Breast epithelium (tissue), 3 donors: ENCODE measurements around the gene NAA80.

Source experiments
- CTCF ChIP-seq, 3 donors: fragments of 450-650 bp; IDR thresholded peaks; one replicate each; pipeline ENCODE4 v1.5.1; 2016 to 2017; ENCODE audit warnings: antibody characterized with exemption in 3 of 3, mild to moderate bottlenecking in 3 of 3, moderate library complexity in 3 of 3
- POLR2A ChIP-seq: fragments of 450-650 bp; IDR thresholded peaks from one replicate; pipeline ENCODE4 v1.6.1; 2016; ENCODE audit warnings: antibody characterized with exemption, mild to moderate bottlenecking, moderate library complexity
- POLR2AphosphoS5 ChIP-seq, 3 donors: sonication (generic); formaldehyde crosslinking; IDR thresholded peaks; one replicate each; pipeline ENCODE4 v1.6.1; 2017; ENCODE audit warnings: antibody characterized with exemption in 3 of 3

GRCh38 chr3:50304601-50305000, 5.4 kb upstream of the NAA80 start:
- no peak for TF ChIP-seq CTCF (IDR thresholded peaks at IDR 0.05)
- TF ChIP-seq POLR2A: no peak
- TF ChIP-seq POLR2AphosphoS5 (IDR thresholded peaks at IDR 0.05): no peak
